CD4-positive, alpha-beta T cell treated with Interleukin-12 subunit alpha and Interleukin-12 subunit beta, for 1 hour (primary cell): ENCODE data around the gene ARHGEF17.

ENCODE experiments used
- DNase-seq: peaks from one replicate; pipeline ENCODE4 v3.0.0-alpha.2; 2020

Gene ARHGEF17

DNA sequence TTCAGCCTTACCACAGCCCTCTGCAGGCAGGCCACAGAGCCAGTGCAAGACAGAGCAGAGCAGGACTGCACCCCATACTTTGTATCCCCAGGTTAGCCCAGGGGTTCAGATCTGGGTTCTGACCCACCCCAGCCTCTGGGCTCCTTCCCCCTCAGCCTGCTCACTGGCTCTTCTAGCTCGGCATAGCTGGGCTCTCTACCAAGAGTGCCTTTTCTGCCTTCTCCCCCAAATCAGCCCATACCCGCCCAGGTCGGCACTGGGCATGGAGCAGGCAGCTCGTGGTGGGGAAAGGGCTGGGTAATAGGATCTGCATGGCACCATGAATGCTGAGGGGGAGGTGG is 76.4 kb downstream of the ARHGEF17 start:
- no peak for DNase-seq

DNA sequence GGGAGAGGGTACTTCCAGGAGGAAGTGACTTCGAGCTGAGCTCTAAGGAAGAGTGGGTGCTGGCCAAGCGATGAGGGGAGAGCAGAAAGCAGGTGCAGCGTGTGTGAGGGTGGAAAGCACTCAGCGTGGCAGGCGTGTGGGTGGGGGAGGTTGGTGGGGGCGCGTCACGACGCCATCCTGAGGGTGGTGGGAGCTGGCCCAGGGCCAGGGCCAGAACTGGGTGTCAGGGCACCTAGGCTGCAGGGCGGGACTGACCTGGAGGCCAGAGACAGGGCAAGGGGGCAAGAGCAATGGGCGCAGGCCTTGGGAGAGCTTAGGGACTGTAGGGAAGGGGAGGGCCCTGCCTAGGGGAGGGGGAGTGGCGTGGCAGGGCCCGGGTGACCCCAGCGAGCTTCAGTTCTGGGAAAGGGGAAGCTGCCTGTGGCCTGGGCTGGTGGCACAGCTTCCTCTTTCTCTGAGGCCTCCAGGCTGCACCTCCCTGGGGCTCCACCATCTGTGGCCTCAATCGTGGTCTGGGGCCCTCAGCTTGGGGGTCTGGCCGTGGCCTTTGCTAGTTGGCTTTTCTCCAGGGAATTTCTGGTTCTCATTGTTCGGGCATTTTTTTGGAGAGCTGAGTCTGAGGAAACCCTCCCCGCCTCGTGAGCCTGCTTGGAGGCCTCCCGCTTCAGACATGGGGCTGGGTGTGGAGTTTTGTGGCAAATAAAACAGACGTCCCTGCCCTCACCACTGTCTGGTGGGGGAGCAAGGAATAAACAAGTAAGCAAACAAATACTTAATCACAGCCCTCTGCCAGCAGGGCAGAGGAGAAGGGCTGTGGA is 77.0 kb downstream of the ARHGEF17 start:
- DNase-seq = peak; percentile 47

DNA sequence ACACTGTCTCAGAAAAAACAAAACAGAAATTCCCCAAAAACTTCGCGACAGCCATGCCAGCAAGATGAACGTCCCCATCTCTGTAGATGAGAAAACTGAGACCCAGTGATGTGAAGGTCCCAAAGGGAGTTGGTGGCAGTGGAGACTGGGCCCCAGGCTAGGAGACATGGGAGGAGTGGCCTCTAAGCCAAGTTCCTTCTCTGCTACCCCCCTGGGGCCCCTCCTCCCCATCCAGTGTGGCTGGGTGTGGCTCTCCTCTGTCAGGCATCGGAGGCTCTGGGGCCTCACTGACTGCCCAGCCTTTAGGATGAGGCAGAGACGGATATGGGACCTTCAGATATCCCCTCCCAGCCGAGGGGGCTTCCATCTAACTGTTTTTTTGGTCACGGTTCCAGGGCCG is 77.9 kb downstream of the ARHGEF17 start:
- DNase-seq = no peak

DNA sequence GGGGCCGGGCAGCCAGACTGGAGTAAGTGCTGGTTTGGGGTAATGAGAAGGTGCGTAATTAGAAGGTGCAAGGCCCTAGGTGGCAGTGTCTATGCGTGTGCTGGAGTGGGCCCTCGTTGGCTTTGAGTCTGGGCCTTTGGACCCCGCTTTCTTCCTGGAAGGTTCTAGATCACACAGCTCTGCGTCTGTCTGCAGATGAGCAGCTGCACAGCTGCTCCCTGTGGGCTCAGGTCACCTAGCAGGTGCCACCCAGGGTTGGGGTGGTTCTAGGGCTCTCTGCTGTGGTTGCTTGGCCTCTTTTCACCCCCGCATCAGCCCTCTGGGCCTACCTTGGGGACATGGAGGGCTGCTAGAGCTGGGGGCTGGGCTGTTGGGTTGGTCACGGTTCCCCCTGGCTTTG is 78.5 kb downstream of the ARHGEF17 start:
- DNase-seq = no peak

DNA sequence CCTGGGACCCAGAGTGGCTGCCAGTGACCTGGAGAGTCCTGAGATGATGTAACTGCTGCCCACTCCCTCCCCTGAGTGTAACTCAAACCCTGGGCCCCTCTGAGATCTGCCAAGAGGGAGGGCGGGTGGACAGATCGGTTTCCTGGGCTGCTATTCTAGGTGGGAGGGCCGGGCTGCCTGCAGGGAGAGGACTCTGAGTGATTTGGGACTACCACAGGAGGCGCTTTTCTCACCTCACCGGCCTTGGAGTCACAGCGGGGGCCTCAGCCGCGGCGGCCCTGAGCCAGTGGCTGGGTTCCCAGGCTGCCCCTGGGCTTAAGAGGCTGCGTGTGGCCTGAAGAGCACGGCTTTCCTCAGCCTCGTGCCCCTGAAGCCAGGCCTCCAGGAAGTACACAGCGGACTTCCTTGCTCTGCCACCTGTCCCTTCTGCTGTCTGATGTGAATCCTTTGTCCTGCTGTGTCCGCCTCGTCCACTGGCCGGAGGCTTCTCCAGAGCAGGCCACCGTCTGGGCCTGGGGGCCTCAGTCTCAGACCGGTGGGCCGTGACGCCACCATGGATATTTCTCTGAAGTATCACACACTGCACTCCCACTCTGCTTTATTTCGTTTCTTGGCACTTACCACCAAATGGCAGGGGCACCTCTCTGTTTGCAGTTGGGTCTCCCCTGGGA is 79.7 kb downstream of the ARHGEF17 start:
- no peak for DNase-seq

DNA sequence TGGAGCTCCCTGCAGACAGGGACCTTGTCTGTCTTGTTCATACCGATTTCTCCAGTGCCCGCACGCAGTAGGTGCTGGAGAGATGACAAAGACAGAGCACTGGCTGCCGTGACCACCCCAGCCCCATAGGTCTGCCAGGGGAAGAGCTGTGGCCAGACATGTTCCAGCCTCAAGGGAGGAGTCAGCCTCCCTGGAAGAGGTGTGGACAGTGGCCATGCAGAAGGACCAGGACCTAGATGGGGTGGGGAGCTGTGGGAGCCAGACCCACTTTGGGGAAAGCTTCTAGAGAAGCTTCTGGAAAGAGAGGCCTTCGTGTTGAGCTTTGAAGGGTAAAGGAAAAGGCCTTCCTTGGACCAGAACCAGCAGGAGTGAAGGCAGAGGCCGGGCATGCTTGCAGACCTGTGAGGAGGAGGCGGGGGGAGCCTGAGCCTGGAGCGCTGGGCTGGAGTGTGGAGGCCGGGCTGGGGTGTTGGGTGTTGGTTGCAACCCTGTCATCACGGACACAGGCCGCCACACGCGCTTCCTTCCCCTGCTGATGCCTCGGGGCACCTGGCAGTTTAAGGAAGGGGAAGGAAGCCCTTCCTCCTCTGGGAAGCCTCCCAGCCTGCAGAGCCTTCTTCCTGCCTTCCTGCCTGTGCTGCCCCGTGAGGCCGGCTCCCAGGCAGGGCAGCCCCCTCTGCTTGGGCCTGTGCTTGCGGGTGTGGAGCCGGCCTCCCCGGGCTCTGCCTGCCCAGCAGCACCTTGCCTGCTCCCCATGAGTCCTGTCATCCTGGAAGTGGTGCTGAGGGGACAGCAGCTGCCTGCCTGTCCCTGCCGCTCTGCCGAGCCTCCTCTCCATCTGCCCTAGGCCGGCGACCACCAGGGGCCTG is 80.4 kb downstream of the ARHGEF17 start:
- DNase-seq = no peak

DNA sequence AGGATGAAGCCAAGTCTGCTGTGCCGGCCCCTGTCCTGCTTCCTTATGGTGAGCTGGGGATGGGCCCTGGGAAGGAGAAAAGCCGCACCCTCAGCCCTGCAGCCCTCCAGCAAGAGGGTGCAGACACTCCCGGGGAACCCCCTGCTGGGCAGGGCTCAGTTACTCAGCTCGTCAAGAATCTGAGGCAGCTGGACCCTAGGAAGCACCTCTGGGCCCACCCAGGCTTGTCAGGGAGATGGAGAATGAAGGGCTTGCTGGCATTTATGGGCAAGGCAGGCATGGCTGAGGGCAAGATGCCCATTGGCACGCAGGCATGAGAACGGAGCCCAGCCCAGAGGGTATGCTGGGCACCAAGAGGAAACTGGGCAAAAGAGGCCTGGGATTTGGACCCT is 81.1 kb downstream of the ARHGEF17 start:
- DNase-seq = no peak

DNA sequence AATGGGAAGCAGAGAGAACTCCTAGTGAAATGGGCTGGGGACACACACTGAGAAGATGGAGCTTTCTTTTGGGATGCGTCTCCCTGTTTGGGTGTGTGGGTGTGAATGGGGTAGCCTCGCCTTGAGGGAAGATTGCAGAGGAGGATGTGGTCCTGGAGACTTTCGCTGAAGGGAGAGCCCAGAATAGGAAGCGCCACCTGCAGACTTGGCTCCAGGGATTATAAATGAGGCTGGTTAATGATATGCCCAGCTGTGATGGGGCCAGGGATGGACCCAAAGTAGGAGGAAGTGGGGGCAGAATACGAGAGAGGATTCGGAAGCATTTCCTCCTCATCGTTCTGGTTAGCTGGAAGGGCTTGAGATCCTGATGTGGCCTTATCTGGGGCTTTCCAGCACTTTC is 81.8 kb downstream of the ARHGEF17 start:
- no peak for DNase-seq

DNA sequence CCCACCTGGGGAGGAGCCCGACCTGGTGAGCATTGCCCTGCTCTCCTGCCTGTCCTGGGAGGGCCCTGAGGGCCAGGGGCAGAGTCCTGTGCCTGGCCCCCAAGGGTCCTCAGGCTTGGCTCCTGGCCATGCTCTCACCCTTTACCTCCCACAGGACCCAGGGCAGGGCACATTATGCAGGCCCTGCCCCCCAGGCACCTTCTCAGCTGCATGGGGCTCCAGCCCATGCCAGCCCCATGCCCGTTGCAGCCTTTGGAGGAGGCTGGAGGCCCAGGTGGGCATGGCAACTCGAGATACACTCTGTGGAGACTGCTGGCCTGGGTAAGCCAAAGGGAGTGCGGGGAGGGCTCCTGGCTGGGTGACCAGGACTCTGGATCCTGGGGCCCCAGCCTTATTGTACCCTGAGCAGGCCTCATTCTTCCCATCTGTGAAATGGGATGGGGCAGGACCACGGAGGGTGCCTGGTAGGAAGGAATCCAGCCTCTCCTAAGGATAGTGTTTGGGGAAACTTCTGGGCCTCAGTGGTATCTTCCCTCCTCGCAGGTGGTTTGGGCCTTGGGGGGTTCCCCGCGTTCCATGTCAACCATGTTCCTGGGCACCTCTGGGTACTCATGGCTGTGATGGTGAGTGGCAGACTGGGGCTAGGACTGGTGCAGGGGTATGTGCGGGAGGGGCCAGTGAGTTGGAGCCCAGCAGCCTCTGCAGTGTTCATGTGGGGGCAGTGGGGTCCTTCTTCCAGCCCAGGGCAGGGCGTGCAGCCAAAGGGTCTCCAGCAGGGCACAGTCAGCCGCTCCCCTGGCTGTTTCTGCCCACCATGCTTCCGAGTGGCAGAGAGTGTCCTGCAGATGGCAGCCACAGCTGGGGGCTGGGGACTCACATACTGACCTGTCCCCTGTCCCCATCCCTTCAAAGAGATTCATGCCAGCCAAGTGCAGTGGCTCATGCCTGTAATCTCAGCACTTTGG is 82.8 kb downstream of the ARHGEF17 start:
- DNase-seq = no peak

DNA sequence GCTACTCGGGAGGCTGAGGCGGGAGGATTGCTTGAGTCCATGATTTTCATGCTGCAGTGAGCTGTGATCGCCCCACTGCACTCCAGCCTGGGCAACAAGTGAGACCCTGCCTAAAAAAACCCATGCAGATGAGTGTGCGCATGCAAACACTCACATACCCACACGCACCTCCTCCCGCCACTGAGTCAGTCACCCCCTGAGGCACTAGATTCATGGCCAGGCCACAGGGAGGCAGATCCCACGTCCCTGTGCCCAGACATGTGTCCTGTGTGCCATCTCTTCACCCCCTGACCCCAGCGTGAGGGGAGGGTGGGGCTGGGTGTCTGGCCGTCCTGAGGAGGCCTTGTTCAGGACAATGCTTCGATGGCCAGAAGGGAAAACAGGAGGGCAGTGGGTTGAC is 83.6 kb downstream of the ARHGEF17 start:
- DNase-seq = no peak

DNA sequence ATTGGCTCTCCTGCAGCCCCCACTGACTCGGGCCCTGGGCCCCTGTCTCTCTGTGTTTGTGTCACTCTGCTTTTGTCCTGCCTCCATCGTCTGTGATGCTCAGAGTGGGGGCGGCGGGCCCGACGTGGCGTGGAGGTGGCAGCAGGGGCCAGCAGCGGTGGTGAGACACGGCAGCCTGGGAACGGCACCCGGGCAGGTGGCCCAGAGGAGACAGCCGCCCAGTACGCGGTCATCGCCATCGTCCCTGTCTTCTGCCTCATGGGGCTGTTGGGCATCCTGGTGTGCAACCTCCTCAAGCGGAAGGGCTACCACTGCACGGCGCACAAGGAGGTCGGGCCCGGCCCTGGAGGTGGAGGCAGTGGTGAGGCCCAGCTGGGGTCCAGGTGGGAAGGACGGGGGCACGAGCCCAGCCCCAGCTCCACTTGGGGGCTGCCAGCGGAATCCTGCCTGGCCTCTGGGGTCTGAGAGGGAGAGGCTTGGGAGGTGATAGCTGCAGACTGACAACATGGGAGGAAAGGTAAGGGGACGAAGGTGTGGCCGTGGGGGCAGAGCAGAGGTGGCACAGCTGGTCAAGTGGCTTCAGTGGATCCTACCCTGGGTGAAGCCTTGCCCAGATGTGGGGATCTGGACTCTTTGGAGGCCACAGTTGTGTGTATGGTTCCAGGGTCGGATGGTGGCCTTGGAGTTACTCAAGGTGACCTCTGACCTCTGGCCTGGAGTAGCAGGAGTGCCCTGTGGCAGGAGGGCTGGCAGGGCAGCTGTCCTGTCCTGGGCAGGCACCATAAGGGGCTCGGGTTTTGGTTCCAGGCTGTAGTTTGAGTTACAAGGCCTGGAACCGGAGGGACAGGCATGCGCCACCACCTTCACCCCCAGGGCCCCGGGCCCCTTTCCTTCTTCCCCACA is 84.3 kb downstream of the ARHGEF17 start:
- no peak for DNase-seq

DNA sequence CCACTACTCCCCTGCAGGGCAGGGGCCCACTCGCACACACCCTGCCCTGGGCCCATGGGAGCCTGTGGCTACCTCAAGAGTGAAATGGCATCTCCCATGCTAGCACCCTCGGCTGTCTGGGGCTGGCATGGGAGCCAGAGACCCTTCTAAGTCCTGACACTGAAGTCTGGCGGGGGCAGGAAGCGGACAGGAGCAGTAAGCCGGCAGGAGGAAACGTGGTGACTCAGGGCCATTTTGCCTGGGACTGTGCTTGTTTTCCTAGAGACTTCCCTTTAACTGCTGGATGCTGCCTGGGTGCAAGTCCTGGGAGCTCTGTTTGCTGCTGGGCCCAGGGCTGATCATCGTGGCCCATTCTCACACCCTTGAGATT is 84.9 kb downstream of the ARHGEF17 start:
- no peak for DNase-seq

DNA sequence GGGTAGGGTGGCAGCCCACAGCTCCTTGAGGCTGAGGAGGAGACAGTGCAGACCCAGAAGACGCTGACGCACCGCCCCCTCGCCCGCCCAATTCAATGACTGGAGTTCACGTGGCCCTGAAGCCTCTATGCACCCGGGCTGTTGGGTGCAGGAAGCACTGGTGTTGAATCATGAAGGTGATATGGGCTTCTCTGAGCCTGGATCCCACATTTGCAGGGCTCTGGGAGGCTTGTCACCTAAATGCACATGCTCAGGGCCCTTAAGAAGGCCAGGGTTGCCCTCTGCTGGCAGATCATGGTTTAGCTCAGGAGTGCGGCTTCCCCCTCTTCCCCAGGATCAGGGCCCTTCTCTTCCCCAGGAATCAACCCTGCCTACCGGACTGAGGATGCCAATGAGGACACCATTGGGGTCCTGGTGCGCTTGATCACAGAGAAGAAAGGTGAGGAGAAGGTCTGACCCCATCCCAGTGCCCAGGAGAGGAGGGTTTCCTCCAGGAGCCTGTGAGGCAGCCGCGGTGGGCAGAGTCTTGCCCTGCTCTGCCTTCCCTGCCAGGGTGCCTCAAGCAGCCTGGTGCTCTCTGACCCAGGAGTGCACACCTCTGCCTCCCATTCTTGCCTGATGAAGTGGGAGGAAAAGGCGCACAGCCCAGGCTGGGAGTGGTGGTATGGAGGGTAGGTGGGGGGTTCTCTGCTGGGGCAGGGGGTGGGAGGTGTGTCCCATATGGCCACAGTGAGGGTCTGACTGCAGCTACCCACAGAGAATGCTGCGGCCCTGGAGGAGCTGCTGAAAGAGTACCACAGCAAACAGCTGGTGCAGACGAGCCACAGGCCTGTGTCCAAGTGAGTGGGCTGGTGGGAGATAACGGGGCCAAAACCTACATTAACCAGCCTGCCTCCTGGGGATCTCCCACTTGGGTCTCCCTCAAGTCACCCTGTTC is 85.7 kb downstream of the ARHGEF17 start:
- peak; percentile 71 for DNase-seq

DNA sequence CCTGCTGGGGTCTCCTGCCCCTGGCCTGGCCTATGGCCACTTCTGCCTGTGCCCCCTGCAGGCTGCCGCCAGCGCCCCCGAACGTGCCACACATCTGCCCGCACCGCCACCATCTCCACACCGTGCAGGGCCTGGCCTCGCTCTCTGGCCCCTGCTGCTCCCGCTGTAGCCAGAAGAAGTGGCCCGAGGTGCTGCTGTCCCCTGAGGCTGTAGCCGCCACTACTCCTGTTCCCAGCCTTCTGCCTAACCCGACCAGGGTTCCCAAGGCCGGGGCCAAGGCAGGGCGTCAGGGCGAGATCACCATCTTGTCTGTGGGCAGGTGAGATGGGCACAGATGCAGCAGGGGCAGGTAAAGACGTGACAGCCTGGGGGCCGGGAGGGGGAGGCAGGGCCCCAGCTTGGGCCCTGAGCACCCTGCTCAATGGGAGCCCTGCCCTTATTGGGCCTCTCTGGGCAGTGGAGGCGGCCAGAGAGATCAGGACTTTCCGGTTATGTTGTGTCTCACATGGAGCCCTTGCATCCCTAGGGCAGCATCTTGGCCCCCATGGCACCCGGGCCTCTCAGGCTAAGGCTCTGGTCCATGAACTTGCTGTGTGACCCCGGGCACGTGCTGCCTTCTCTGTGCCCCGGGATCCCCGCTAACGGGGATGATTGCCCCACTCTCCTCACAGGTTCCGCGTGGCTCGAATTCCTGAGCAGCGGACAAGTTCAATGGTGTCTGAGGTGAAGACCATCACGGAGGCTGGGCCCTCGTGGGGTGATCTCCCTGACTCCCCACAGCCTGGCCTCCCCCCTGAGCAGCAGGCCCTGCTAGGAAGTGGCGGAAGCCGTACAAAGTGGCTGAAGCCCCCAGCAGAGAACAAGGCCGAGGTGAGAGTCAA is 86.6 kb downstream of the ARHGEF17 start:
- no peak for DNase-seq

DNA sequence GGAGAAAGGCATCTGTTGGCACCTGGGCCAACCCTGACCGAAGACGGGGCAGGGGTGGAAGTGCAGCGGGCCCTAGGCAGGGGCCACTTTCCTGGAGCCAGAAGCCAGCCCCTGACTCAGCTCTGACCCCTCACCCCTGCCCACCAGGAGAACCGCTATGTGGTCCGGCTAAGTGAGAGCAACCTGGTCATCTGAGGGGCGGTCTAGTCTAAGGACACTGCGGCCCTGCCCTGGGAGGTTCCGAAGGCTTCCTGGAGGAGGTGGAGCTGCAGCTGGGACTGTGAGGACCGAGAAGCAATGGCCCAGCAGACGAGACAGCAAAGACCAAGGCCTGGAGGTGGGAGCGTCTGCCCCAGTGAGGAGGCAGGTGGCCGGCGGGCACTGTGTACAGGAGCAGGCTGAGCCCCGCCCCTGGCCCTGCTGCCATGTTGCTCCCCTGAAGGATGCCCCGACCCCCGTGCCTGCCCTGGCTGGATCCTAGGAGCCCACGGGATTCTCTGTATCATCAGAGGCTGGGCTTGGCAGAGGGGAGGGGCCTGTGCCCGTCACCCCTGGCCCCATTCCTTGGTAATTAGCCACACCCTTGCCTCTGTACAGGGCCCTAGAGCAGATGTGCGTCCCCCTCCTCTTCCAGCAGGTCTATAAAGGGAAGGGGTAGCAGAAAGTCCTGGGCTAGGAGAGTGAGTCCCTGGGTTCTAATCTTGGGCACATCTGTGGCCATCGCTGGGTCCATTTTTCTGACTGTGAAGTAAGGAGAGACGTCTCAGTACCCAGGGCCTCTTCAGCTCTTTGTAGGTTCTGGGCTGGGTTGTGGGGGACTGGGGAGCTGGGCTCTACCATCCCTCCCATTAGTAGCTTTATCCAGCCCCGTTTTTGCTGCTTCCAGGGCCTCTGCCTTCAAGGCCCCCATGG is 87.5 kb downstream of the ARHGEF17 start:
- no peak for DNase-seq

DNA sequence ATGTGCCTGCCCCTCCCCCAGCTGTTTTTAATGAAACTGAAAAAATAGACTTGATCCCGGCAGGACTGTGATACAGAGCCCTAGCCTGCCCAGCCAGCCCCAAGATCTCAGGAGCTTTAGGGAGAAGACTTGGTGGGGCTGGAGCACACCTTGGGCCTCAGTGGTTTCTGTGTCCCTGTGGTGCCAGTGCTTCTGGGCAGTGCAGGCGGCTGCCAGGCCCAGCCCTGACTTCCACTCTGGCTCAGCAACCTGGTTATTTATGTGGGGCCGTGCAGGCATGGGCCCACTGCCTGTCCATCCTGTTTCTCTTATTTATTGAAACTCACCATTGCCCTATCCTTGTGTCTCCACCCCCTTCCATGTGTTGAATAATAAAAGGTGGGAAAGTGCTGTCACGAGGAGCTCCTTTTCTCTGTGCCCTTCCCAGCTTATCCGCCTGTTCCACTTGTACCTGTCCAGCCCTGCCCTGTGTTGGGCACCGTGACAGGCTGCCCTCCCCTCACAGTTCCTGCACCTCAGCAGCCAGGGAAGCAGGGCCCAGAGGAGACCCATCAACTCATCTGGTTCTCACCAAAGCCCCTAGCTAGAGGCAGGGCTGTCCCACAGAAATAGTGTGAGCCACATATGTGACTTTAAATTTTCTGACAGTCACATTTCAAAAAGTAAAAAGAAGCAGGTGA is 88.3 kb downstream of the ARHGEF17 start:
- DNase-seq = no peak

DNA sequence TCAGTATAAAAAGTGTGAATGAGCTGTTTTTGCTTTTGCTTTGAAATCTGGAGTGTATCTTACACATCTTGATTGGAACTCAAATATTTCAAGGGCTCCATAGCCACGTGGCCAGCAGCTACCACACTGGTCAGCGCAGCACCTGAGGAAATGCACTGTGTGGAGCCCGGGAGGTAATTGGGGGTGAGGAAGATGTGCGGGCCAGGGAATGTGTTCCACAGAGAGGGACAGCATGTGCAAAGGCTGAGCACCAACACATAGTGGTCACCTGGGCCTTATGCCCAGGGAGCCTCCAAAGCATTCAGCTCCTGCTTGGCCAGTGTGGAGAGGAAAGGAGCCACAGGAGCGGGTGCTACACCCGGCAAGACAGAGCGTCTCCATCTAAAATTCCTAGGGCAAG is 88.9 kb downstream of the ARHGEF17 start:
- no peak for DNase-seq
